ENCODE measurements around the gene TBCE.
"Not testable (repeated sequence)": the region's sequence is repeated elsewhere in the genome, so short reads cannot be mapped to it uniquely, and the experiment has no call there.

The TBCE gene

GRCh38 chr1:235455823-235456222 lies 88.6 kb downstream of the TBCE start:
- DNase-seq (ENCODE audit: low spot score): no peak

- DNase-seq (ENCODE audit: low spot score): not testable (repeated sequence)
Observed at GRCh38 chr1:235457856-235458255, 90.6 kb downstream of the TBCE start.

- DNase-seq (ENCODE audit: low spot score): no peak
Observed at GRCh38 chr1:235460770-235461169, 93.5 kb downstream of the TBCE start.

GRCh38 chr1:235461954-235462353 lies 94.7 kb downstream of the TBCE start:
- DNase-seq (ENCODE audit: low spot score): no peak

- DNase-seq (ENCODE audit: low spot score): not testable (repeated sequence)
Observed at GRCh38 chr1:235462832-235463231, 95.6 kb downstream of the TBCE start.

- no peak for DNase-seq (ENCODE audit: low spot score)
Observed at GRCh38 chr1:235465066-235465465, 97.8 kb downstream of the TBCE start.

- DNase-seq (ENCODE audit: low spot score): no peak
Observed at GRCh38 chr1:235468004-235468403, 100.8 kb downstream of the TBCE start.

GRCh38 chr1:235468970-235469369 lies 101.7 kb downstream of the TBCE start:
- peak; percentile 25 for DNase-seq (ENCODE audit: low spot score)

GRCh38 chr1:235469897-235470296 lies 102.7 kb downstream of the TBCE start:
- DNase-seq (ENCODE audit: low spot score): not testable (repeated sequence)

- DNase-seq (ENCODE audit: low spot score): no peak
Observed at GRCh38 chr1:235470741-235471439, 103.7 kb downstream of the TBCE start.

GRCh38 chr1:235473806-235474205 lies 106.6 kb downstream of the TBCE start:
- DNase-seq (ENCODE audit: low spot score): no peak

GRCh38 chr1:235483090-235483489 lies 115.9 kb downstream of the TBCE start:
- no peak for DNase-seq (ENCODE audit: low spot score)

GRCh38 chr1:235485558-235485957 lies 118.3 kb downstream of the TBCE start:
- DNase-seq (ENCODE audit: low spot score): no peak

- DNase-seq (ENCODE audit: low spot score): no peak
Observed at GRCh38 chr1:235486321-235486720, 119.1 kb downstream of the TBCE start.

GRCh38 chr1:235491644-235492043 lies 124.4 kb downstream of the TBCE start:
- DNase-seq (ENCODE audit: low spot score): no peak

- DNase-seq (ENCODE audit: low spot score): no peak
Observed at GRCh38 chr1:235494531-235494930, 127.3 kb downstream of the TBCE start.

- DNase-seq (ENCODE audit: low spot score): no peak
Observed at GRCh38 chr1:235495030-235495429, 127.8 kb downstream of the TBCE start.

- DNase-seq (ENCODE audit: low spot score): no peak
Observed at GRCh38 chr1:235495551-235495950, 128.3 kb downstream of the TBCE start.

GRCh38 chr1:235500971-235501540 lies 133.8 kb downstream of the TBCE start:
- DNase-seq (ENCODE audit: low spot score): no peak
